NCI-H2196 (cell line): ENCODE measurements around the gene EPN2.
A peak's percentile ranks its signal among the peaks of the same experiment; 100 is the strongest.

Source experiments
- DNase-seq: peaks from one replicate; lab custom pipeline; 2025; ENCODE audit not compliant: unreplicated experiment; lab: John Stamatoyannopoulos, UW

Gene EPN2

DNA sequence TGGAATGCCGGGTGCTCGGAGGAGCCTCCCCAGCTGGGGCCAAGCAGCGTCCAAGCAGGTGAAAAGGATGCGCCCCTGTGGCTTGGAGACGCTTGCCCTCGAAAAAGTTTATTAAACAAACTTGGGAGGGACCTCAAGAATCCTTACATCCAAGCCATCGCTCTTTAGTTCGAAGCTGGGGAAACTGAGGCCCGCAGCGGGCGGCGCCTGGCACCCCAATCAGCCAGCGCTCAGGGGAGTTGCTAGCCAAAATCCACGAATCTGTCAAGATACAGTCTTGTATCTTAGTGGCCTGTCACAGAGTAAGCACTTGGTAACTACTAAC, 125.9 kb downstream of the EPN2 start:
- DNase-seq = no peak

DNA sequence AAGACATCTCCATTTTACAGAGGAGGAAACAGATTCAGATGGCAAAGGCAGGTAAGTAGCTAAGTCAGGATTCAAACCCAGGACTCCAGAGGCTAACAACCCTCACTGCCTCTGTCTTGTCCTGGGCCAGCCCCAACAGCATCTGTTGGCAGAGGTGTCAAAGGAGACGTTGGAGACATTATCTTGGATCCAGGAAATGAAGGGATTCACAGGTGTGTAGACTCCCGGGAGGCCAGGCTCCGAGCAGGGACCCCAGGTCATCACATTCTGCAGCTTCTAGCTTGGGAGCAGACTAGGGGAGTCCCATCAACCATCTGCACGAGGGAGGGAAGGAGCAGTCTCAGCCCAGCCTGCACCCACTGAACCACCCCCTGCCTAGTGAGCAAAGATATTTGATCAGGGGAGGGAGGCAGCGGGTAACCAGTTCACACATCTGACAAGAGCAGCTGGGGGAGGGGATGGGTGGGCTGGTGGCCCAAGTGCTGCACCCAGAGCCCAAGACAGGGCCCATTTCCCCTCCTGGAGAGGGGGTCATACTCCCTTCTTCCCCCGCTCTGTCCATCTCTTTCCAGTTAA, 126.4 kb downstream of the EPN2 start:
- no peak for DNase-seq

DNA sequence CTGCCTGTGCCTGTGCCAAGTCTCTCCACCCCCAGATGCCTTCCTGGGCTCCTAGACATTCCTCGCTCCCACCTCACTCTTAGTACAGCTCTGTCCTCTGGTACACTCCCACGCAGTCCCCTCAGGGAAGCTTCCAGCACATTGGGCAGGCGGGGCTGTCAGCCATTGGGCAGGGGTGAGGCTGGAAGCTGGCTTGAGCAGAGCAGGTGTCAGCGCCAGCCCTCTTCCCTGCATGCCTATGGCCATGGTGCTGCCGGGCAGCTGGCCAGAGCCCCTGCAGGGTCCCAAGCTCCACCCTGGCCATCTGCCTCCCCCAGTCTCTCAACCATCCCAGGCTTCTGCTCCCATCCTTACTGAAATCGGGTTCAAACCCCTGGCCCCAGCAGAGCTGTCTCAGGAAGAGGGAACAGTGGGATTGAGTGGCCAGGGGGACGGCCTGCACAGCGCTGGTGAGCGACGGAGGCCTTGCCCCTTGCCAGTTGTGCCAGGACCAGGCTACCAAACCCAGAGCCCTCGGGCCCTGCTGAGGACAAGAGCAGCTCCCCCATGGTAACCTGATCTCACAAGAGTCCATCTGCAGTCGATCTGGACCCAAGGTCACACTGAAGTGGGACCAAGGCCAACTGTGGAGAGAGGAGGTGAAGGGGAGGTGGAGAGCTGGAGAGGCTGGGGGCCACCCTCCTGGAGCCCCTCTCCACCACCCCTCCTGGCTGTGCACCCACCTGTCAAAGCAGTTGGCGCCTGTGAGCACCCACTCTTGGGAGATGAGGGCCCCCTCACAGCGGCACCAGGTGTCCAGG, 127.7 kb downstream of the EPN2 start:
- DNase-seq = peak; percentile 21

DNA sequence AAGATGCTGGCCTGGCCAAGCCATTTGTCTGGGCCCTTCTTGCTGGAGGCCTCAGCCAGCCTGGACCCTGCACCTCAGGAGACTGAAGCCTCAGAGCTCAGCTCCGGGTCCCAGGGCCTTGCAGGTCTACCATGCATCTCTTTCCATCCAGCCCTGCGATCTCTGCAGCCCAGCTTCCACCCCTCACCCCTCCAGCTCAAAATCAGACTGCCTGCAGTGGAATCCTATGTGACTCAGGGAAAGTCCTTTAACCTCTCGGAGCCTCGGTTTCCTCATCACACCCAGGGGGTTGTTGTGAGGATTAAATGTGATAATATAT, 128.3 kb downstream of the EPN2 start:
- DNase-seq = no peak

DNA sequence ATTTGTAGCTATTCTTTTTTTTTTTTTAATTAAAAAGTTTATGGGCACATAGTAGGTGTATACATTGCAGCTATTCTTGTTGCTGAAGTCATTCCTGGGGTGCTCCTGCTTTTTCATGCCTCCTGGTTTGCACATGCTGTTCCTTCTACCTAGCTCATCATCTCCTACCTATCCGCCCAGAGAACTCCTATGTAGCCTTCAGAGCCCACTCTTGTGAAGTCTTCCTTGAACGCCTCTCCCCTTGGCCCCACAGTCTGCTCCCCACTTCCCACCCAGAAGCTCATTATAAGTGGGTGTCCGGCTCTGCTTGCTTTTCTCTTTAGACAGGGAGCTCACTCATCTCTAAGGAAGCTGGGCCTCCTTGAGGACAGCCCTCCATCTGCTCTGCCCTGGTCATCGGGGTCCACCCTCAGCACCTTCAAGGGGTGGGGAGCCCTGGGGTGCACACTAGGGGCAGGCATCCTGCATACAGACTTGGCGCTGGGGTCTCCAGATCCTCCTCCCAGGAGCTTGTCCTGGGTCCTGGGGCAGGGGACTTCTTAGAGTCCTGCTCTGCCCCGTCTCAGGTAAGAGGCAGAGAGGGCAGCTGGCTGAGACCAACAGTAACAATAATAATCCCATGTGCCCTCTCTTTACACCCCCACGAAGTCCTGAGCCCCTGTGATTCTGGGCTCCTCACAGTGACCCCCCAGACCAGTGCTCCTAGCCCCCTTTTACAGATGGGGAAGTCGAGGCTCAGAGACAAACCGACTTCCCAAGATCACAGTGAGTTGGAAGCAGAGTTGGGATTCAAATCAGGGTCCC, 128.9 kb downstream of the EPN2 start:
- DNase-seq = no peak

DNA sequence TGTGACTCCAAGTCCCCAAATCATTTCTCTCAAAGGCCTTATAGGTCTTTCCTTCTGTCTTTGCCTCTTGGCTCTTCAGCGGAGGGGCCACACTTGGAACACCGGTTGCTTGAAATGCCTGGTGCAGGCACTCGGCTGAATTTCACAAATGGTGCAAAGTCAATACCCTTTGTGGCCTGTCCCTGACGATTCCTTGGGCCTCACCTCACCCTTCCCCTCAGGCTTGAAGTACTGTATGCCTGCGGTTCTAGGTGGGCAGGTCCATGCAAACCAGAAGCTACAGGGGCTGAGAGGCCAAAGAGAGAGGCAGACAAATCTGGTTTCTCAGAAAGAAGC, 129.4 kb downstream of the EPN2 start:
- DNase-seq = no peak

DNA sequence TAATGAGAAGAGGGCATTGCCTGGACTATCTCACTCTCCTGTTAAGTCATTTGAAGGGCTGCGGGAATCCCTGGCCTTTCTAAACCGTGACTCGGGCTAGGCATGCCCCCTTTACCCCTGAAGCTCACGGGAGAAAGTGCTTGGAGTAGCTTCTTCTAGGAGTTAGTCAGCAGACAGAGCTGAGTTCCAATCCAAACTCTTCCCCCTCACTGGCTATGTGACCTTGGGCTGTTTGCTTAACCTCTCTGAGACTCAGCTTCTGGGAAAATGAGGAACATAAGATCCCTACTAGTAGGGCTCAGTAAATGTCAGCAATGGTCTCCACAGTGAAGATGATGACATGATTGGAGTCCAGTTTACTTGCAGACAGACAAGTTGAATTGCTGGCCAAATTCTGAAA, 131.1 kb downstream of the EPN2 start:
- no peak for DNase-seq

DNA sequence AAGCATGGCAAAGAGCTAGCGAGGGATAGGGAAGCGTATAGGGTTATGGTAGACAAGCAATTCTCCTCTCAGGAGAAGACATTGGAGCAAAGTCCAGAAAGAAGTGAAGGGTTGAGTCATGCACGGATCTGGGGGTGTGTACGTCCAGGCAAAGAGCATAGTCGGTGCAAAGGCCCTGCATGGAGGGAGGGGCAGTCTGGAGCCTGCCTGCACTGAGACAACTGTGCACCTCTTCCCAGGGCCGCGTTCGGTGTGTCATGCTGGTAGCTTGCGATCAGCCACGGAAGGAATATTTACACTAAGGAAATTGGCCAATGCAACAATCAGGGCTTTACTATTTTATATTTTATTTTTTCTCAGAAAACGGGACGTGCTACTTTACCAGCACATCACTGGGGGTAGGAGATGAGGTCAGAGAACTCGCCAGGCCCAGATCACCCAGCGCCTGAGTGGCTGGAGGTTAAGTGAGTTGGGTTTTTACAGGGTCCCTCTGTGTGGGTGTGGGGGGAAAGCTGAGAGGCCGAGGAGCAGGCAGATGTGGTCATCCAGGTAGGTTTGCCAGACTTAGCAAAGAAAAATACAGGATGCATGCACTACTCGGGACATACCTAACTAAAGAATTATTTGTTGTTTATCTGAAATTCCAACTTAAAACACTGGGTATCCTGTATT, 132.1 kb downstream of the EPN2 start:
- DNase-seq = no peak

DNA sequence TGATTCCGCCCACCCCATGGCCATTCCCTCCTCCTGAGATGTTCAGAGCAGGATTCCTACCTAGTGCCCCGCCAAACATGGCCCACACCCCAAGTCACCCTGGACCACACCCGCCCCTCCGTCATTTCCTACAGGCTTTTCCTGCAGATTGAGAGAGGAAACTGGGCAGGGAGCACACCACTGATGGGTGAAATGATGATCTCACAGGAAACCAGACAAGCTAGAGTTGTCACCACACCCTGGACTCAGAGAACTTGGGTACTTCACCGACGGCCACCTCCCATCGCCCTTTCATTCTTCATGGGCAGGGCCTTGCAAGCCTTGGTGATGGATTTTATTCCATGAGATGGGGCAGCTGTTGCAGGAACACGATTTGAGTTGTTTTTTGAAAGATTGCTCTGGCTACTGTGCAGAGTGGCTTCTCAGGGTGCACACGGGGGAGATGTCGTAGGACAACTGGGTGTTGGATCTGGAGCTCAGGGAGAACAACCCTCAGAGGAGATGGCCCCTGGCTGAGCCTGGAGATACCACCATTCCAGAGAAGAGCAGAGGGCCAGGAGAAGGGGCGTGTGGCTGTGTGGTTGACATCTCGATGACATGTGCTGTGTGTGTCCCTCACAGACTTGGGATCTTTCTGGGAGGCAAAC, 132.8 kb downstream of the EPN2 start:
- no peak for DNase-seq

DNA sequence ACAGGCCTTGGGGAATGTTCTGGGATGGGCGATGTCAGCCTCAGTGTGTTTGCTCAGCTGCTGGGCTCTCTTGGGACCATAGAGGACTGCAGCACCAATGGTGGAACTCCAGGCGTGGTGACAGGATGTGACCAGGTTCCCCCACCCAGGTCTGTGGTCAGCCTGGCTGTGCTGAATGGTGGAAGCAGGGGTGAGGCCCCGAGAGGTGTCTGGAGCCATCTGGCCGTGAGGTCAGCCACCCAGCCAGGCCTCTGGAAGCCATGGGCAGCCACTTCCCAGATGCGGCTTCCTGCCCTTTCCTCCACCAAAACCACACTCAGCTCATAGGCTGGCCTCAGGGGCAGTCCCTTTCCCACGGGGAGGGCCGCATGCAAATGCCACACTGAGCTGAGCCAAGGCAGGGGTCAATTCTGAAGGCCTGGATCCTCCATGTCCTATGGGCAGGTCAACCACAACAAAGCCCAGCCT, 133.4 kb downstream of the EPN2 start:
- no peak for DNase-seq

DNA sequence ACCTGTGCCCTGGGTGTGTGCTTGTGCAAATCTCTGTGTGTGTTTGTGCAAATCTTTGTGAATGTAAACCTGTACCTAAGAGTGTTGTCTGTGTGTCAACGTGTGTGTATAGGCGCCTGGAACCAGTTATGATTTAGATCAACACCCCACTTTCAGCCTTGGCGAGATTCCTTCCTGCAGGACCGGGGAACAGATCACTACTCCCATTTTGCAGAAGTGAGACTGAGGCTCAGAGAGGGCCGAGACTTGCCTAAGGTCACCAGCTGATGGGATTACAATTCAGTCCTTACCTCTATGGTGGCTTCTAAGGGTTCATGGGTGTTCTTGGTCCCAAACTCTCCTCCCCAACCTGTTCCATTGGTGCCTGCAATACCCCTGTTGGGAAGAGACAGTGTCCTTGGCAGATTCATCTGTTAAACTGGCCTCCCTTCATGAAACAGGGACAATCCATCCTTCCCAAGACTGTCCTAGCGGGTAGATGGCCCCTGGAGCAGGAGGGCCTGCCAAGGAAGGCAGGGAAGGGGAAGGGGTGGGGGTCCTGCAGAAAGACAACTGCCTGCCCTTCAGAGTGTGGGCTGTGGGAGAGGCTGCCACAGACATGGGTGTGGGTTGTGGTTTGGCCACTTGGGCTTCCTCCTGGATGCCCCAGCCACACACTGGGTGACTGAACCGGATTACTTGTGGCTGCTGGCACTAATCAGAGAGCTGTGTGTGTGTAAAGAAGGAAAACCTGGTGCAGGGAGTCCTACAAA, 134.3 kb downstream of the EPN2 start:
- DNase-seq = no peak

DNA sequence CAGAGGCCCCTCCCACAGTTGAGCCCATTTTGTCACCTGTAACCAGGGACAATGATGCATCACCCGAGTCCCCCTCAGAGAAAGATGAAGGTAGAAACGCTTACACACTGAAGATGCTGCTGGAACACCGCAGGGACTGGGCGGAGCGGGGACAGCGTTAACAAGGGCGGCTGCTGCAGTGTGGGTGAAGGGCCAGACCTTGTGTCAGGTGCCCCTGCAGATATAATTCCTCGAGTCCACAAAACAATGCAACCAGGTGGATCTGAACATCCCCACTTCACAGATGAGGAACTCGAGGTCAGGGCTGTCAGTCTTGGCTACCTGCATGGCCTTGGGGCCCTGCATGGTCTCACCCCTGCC, 134.8 kb downstream of the EPN2 start:
- DNase-seq = no peak

DNA sequence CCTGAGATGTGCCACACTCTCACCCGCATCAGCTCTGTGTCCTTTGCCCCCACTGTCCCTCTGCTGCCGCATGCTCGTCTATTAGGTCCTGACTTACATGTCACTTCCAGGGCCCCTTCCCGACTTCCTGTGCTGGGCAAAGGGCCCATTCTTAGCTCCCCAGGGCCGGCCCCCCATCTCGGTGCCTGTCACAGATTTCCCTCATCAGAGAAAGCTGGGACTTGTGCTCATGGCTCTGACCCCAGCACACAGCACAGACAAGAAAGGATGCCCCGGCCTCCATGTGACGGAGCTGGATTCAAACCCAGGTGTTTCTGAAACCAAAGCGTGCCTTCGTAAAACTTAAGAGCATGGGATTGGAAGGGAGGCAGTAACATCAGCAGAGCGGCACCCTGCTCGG, 135.3 kb downstream of the EPN2 start:
- no peak for DNase-seq

DNA sequence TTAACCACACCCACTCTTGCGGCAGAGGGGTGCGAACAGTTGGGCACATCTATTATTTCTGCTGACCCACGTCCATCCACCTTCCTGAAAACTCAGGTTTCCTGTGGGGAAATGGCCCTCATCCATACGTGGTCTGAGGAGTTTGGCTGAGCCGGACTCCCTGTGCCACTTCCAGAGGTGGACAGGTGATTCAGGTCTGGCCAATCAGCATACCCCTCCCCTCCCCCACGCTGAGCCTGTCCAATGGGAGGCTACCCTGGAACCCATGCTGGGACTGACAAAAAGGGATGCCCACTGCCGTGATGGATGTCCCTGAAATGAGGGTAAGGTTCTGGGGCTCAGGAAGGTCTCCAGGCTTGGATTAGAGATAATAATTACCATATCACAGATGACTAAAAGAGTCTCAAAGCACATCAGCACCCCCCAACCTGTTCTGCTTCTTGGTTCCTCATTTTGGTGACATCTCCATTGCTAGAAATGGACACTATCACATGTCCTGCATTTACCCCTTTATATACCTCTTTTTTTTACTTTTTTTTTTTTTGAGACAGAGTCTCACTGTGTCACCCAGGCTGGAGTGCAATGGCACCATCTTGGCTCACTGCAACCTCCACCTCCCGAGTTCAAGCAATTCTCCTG, 135.8 kb downstream of the EPN2 start:
- no peak for DNase-seq

DNA sequence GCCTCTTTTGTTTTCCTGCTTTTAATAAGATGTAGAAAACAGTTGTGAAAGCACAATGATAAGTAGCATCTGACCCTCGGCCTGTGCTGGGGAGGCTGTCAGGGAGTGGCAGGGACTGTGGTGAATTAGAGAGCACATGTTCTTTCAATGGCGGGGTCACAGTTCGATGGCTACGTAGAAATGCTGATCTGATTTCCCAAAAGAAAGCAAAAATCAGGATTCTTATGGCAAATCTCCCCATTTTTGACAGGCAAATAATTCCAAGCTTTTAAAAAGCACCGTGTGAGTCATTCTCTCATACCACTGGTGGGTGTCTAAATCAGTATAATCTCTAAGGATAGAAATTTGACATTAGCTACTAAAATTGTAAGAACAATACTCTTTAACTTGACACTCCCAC, 137.0 kb downstream of the EPN2 start:
- no peak for DNase-seq

DNA sequence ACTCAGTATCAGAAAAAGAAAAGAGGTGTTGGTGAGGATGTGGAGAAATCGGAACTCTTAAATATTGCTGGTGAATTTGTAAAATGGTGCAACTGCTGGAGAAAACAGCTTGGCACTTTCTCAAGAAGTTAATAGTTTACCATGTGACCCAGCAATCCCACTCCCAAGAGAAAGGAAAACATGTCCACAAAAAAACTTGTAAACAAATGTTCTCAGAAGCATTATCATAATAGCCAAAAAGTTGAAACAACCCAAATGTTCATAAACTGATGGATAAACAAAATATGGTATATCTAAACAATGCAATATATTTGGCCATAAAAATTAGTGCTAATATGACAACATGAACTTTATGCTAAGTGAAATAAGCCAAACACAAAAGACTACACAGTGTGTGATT, 138.6 kb downstream of the EPN2 start:
- no peak for DNase-seq

DNA sequence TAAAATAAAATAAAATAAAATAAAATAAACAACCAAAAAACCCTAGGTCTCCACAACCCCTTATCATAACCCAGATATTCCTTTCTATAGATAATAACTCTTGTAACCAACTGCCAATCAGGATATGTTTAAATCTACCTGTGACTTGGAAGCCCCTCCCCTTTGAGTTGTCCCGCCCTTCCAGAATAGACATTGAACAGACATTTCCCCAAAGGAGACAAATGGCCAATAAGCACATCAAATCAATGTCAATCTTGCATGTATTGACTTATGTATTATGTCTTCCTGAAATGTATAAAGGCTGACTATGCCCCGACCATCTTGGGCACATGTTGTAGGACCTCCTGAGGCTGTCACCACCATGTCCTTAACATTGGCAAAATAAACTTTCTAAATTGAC, 139.6 kb downstream of the EPN2 start:
- peak; percentile 5 for DNase-seq

DNA sequence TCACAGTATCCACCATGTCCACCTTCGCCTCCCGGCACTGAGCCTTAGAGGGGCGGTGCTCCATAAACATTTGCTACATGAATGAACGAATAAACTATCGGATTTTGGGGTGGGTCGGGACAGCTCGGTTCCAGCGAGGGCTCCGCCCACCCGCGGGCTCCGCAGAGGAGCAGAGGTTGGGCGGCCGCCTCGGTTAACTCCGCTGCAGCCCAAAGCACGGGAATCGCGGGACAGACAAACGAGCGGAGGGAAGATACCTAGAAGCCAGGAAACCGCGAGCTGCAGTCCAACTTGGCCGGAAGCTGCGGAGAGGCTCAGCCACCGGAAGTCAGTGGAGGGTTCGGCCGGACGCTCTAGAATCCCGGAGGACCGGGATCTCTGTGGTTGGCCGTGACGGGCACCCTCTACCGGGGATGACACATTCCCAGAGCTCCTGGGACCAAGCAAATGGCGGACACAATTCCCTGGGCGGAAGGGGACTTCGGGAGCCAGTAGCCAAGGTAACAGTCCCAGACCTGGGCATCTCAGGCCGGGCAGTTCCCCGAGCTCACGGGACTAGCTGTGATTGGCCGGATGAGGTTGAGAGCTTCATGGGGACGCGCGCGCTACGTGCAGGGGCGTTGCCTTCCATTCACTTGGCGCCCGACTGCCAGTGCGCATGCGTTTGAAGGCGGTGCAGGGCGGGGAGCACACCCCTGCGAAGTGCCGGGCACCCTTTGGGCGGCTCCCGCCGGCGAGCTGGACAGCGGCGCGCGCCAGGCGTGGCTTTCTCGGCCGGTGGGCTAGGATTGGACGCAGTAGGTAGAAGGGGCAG, 140.6 kb downstream of the EPN2 start:
- peak; percentile 94 for DNase-seq
